NCI-H2081 (cell line): Measurements from ENCODE around the gene FOSB.
"Not testable (repeated sequence)": the region's sequence is repeated elsewhere in the genome, so short reads cannot be mapped to it uniquely, and the experiment has no call there.

Source experiments
- DNase-seq, 2 experiments: peaks; one replicate each; lab custom pipeline; 2025; lab: John Stamatoyannopoulos, UW

Gene FOSB

GRCh38 chr19:45506246-45506988 is 38.6 kb downstream of the FOSB start:
- peak; percentile 81 to 90 for DNase-seq

- peak; percentile 67 to 74 for DNase-seq
Measured at GRCh38 chr19:45506989-45507871, 39.4 kb downstream of the FOSB start, which contains the start of gene VASP. Gene VASP, plus strand, starts transcription at chr19:45507479. Its CDS starts 293 bp downstream, at chr19:45507772.

- DNase-seq = no peak
Measured at GRCh38 chr19:45507872-45508416, 40.1 kb downstream of the FOSB start.

DNA sequence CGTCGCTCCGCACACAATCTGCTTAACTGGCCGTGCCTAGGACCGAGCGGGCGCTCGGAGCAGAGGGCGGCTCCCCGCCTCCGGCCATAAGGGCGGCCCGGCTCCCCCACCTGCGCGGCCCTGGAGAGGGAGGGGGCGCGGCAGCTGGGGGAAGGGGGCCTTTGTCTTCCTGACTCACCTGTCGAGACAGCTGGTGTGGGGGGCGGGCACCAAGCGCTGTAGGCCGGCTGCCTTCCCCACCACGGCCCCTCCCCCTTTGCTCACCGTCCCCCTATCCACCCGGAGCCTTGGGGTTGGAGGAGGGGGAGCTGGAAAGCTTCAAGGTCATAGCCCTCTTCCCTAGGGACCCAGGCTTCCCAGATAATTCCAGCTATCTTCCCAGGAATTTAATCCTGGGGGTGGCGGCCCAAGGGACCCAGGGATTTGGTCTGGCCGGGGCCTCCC is 40.6 kb downstream of the FOSB start:
- DNase-seq = peak in 1 of 2 experiments; percentile 39

DNA sequence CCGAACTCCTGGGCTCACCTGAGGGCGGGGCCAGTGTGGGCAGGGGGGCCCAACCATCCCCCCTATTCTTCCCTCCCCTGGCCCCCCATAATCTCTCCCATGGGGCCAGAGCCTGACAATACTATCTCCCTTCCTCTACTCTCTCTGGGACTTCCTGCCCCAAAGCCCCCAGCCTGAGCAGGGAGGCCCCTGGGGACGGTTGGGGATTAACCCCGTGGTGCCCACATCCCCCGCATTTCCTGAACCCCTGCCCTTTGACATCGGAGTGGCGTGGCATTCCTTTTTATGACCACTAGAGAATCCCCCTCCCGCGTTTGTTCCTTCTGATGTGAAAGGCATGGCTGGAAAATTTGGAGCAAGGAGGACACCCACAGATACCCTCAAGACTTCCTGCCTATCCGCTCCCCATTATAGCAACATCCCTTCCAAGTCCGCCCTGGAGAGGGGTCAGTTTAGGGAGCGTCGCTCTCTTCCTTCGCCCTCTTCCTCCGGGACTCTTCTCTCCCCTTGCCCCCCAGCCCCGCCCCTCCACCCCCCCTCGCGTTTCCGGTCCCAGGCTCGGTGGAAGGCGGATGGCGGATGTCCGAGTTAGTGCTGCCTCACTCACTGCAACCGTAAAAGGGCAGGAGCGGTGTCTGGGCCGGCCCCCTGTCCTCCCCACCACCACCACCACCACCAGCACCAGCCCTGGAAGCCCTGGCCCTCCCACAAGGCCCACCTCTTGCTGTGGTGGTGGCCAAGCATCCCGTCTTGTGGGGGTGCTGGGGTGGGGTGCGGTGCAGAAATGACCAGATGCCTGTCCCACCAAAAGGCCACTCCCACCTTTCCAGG is 41.3 kb downstream of the FOSB start:
- peak in 1 of 2 experiments; percentile 14 for DNase-seq

DNA sequence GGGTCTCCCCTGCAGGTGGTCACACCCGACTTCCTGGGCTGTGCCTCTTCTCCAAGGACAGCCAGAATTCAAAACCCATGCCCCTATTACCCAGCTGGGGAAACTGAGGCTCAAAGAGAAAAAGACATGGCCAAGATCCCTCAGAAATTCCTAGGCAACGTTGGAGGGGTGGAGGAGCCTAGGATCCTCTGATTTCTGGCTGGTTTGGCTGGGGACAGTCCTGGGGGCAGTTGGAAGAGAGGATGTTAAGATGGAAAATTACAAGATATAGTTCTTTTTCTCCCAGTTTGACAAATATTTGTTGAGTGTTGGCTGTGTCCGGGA is 41.9 kb downstream of the FOSB start:
- DNase-seq = no peak

DNA sequence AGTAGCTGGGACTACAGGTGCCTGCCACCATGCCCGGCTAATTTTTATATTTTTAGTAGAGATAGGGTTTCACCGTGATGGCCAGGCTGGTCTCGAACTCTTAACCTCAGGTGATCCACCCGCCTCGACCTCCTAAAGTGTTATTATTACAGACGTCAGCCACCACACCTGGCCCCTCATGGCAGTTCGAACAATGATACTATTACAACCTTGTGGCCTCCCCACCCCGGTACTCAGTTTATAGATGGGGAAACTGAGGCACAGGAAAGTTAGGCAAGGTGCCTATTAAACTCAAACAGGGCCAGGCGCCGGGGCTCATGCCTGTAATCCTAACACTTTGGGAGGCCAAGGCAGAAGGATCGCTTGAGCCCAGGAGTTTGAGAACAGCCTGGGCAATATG is 42.6 kb downstream of the FOSB start:
- DNase-seq = not testable (repeated sequence)

- no peak for DNase-seq
Measured at GRCh38 chr19:45511074-45511473, 43.3 kb downstream of the FOSB start.

- no peak for DNase-seq
Measured at GRCh38 chr19:45512881-45513483, 45.2 kb downstream of the FOSB start.

GRCh38 chr19:45514376-45515051 is 46.7 kb downstream of the FOSB start:
- DNase-seq = no peak

- no peak for DNase-seq
Measured at GRCh38 chr19:45515081-45515624, 47.4 kb downstream of the FOSB start.

- DNase-seq = no peak
Measured at GRCh38 chr19:45515807-45516401, 48.1 kb downstream of the FOSB start.

DNA sequence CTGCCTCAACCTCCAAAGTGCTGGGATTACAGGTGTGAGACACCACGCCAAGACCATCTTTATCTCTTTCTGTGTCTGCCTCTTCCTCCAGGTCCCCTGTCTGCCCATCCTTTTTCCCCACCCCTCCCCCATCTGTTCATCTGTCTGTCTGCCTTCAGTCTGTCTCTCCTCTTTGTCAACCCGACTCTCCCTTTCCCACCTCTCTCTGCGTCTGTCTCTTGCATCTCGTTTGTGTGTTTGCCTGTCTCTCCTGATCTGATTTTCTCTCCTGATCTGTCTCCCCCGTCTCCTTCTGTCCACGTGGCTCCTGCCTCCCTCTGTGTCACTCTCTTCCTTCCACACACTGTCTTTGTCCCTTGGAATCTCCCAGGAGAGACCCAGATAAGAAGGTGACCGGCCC is 49.4 kb downstream of the FOSB start:
- no peak for DNase-seq

GRCh38 chr19:45517641-45518468 is 50.1 kb downstream of the FOSB start:
- no peak for DNase-seq

DNA sequence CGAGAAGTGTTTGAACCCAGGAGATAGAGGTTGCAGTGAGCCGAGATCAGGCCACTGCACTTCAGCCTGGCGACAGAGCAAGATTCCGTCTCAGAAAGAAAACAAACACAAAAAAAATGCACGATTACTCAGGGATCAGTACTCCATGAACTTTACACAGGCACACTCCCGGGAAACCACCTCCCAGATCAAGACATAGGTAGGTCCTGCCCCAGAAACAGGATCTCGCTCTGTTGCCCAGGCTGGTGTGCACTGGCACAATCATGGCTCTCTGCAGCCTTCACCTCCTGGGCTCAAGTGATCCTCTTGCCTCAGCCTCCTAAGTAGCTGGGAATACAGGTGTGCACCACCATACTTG is 50.7 kb downstream of the FOSB start:
- DNase-seq = no peak

DNA sequence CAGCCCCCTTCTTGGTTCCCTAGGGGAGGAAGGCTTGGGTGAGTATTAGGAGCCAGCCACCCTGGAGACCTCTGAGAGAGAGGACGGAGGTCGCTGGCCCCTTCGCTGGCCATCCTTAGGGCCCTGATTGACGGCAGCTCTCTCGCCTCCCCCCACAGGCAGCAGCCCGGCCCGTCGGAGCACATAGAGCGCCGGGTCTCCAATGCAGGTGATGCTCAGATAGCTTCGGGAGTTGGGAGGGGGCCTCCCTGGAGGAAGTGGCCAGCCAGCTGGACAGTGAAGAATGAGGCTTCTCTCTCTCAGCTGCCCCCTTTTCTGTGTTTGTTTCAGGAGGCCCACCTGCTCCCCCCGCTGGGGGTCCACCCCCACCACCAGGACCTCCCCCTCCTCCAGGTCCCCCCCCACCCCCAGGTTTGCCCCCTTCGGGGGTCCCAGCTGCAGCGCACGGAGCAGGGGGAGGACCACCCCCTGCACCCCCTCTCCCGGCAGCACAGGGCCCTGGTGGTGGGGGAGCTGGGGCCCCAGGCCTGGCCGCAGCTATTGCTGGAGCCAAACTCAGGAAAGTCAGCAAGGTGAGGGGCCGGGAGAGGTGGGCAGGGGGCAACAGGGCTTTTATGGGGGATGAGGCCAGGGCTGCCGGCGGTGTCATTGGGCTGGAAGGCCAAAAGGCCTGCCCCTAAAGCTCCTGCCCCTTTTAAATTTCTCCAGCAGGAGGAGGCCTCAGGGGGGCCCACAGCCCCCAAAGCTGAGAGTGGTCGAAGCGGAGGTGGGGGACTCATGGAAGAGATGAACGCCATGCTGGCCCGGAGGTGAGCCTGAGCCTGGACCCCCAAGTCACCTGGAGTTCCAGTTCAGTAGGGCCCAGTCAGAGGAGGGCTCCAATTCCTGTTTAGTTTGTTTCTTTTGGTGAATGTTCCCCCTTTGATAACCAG is 54.5 kb downstream of the FOSB start:
- no peak for DNase-seq

- DNase-seq = peak; percentile 79 to 85
Measured at GRCh38 chr19:45523642-45524256, 56.0 kb downstream of the FOSB start.
